H1 (cell line): ENCODE measurements around the gene DDX19B. TPM values are rescaled to one million over a fixed set of nuclear protein-coding genes. Genes with fewer than 3 reads are reported as not detected.

Experiments used
- ATF2 ChIP-seq: IDR thresholded peaks from 2 replicates; pipeline ENCODE4 v1.6.1; 2012; ENCODE audit warnings: low read length, inconsistent platforms
- BACH1 ChIP-seq: IDR thresholded peaks from 2 replicates; pipeline ENCODE4 v1.6.1; 2012; ENCODE audit warnings: low read length, improper control_type of control experiment
- CHD7 ChIP-seq: fragments of 300-600 bp; sonication (generic); IDR thresholded peaks from 2 replicates; pipeline ENCODE4 v1.7.1; 2012; ENCODE audit warnings: low read length, moderate library complexity, mild to moderate bottlenecking, inconsistent platforms; ENCODE audit not compliant: insufficient replicate concordance
- GTF2F1 ChIP-seq: IDR thresholded peaks from 2 replicates; pipeline ENCODE4 v1.6.1; 2012; ENCODE audit warnings: low read depth, low read length, improper control_type of control experiment, borderline replicate concordance
- JUND ChIP-seq: IDR thresholded peaks from 2 replicates; pipeline ENCODE4 v1.6.1; 2011; ENCODE audit warnings: mild to moderate bottlenecking, improper control_type of control experiment, low read length
- MAX ChIP-seq: IDR thresholded peaks from 2 replicates; pipeline ENCODE4 v1.6.1; 2012; ENCODE audit warnings: inconsistent platforms
- NRF1 ChIP-seq: IDR thresholded peaks from 2 replicates; pipeline ENCODE4 v1.6.1; 2011; ENCODE audit warnings: mild to moderate bottlenecking, low read depth, low read length, improper control_type of control experiment
- RAD21 ChIP-seq, 2 experiments: IDR thresholded peaks in 1 of 2; conservative IDR thresholded peaks in 1 of 2; 2 replicates each; pipeline ENCODE4 v1.6.1; 2011; ENCODE audit warnings: low read depth in 2 of 2, low read length in 2 of 2, improper control_type of control experiment in 1 of 2, inconsistent platforms in 1 of 2, mild to moderate bottlenecking in 1 of 2, moderate library complexity in 1 of 2
- polyA plus RNA-seq, 7 experiments: library from polyadenylated mRNA; depleted of rRNA in 3 of 7; stranded (reverse) in 5 of 7; unstranded in 2 of 7; fragments of >200 nt in 5 of 7; fragments of 200-250 nt in 2 of 7; gene quantifications; 1 replicate in 5 of 7; 2 replicates in 1 of 7; 4 replicates in 1 of 7; pipeline versions ENCODE4 v1.2.1 to v1.2.3, GENCODE V29; 2011 to 2013; ENCODE audit warnings: missing spikeins in 2 of 7, mixed read lengths in 2 of 7
- total RNA-seq: library from RNA; stranded (reverse); fragmentation: NEBNext Ultra II Directional; extraction: Animal tissue kit (Norgen Biotek cat#: 25700); gene quantifications from 2 replicates; pipeline ENCODE4 v1.2.1, GENCODE V29; 2021

Gene DDX19B
- total and polyA plus RNA-seq, 2 of the 8 experiments (the other 6 are each of a cell fraction or from before 2014, with no cell fraction given) = 40.5 to 42.7 TPM

- TF ChIP-seq ATF2 (no peak), BACH1 (0 out of 2 replicates have a peak, but pooled peaks have one; percentile 14), JUND (no peak), GTF2F1 (peak; percentile 81; the same call in 1 of the 2 replicates), MAX (peak; percentile 89), RAD21 (IDR thresholded peaks at IDR 0.05 in 1 of 2, conservative IDR thresholded peaks at IDR 0.05 in 1 of 2; ENCODE audit: low read depth in 2 of 2, low read length in 2 of 2) (peak in 1 of 2 experiments; percentile 20; a peak in 1 of 4 replicates), NRF1 (no peak), CHD7 (no peak)
Observed at GRCh38 chr16:70380919-70381603, 82.1 kb downstream of the DDX19B start (continued).
